ENCODE results near the gene TPP2.

TPP2 gene

DNA sequence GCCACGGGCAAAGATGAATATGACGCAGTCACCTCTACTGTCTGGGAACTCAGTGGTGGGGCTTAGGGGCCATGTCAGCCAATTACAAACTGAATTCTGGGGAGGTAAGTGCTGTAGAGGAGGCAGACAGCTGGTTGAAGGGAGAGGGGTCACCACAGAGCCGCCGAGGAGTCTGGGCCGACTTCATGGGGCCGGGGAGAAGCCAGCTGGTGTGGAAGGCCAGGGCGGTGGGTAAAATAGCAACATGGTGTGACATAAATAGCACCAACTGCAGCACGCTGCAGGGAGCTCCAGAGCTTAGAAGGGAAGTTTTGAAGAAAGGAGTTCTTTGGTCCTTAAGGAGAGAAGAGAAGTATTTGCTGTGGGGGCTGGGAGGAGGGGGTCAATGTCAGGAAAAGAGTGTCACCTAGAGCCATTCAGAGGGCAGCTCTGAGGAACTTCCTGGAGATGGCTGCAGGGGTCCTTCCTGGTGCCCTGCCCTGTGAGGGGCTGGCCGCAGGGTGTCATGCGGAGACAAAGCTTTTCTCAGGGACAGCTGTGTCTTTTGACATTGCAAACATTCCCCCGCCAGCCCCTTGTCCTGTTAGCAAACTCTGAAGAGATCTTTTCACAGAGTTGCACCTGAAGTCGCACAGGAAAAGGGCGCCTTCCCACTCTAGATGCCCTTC lies 91.7 kb downstream of the TPP2 start:
- in situ Hi-C loops (cut with MboI; ENCODE audit: low sequenced_read_pairs): no loop called here

DNA sequence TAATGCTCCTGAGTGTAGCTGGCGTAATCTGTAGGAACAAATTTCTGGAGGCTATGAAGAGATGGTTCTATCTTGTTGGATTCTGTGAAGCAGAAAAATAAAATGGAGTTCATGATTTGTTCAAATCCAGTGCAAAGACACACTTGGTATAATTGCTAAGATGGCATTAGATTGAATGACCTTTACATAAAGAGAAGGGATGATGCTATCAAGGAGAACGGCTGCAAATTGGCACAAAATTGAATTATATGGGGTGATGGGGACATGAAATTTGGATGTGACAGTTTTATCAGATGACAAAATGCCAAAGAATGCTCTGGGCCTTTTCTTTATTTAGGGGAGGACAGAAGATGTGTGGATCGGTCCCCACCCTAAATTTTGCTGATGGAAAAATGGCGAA lies 94.1 kb downstream of the TPP2 start:
- in situ Hi-C loops (cut with MboI; ENCODE audit: low sequenced_read_pairs): no loop called here

DNA sequence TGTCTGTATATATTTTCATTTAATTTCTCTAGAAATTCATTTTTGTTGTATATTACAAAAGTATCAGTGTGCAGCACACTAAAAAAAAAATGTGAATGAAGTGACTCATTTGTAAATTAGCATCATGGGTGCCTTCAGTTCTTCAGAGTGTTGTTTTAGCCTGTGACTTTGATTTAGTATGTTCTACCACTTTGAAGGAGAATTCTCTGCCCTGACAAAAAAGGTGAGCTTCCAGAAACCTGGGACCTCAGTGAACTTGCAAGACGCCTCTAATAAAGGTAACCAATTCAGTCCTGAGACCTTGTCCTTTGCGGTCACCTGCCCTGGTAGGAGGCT lies 95.7 kb downstream of the TPP2 start:
- in situ Hi-C loops (cut with MboI; ENCODE audit: low sequenced_read_pairs): no loop called here

DNA sequence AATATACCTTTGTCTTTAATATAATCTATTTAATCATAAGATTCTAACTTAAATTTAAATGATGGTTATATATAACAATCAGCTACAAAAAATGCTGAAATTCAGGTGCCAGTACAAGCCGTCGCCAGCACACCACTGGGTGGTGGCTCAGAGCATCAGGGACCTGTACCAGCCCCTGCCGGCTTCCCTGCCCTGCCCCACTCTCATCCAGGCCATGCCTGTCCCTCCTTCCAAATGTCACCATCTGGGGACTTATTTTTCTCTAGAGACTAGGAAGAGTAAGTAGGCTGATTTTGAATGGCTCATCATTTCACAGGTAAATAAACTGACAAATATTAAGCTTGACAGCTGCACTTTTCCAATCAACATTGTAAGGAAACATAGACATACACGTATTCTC lies 96.5 kb downstream of the TPP2 start:
- in situ Hi-C loops (cut with MboI; ENCODE audit: low sequenced_read_pairs): no loop called here

DNA sequence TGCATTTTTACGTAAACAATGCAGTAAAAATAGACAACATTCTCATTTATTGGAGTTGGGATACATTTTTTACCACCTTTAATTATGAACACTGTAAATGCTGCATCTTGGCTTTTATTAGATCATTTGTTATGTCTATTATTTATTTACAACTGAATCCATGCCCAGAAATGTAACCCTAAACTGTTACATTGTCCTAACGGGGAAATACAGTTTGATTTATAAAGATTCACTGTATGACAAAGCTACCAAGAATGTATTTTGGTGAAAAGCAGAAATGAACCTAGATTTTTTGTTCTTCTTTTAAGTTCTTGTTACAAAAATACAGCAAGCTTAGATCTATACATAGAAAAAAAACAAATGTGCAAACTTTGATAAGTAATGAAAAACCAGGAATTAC lies 97.0 kb downstream of the TPP2 start:
- in situ Hi-C loops (cut with MboI; ENCODE audit: low sequenced_read_pairs): no loop called here

DNA sequence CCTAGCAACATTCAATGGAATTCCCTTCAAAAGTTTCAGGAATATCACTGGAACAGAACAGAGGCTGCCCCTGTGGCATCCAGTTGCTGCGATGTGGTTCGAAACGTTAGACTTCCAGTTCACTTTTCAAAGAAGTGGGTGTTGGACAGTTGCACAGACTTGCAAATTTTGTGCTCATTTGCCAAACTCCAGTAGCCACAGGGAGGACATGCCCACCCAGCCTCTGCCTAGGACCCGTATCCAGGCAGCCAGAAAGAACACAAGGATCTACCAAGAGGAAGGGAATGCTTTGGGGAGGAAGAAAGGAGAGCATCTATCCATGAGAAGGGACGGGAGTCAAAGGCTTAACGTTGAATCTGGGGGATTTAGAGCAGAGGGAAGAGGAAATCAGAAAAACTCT lies 98.2 kb downstream of the TPP2 start, which contains the start of gene METTL21C:
Gene METTL21C (minus strand): TSS at position 108 of the 400 bp plus-strand sequence. CDS start 546 bp downstream, outside the sequence.
- in situ Hi-C loops (cut with MboI; ENCODE audit: low sequenced_read_pairs): no loop called here

DNA sequence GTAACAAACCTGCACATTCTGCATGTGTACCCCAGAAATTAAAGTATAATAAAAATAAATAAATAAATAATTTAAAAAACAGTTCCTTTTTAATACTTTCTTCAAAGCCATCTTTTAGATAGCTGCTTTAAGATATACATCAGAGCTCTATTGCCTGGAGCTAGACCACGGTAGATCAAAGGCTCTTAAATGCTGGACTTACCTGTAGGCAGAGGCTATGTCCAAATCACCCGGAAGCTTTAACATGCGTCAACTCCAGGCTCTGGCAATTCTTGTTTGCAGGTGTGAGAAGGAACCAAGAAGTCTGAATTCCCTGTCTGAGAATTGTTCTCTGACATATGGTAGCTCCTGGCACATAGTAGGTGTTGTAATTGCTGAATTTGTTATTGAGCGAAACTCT lies 99.7 kb downstream of the TPP2 start:
- in situ Hi-C loops (cut with MboI; ENCODE audit: low sequenced_read_pairs): no loop called here

DNA sequence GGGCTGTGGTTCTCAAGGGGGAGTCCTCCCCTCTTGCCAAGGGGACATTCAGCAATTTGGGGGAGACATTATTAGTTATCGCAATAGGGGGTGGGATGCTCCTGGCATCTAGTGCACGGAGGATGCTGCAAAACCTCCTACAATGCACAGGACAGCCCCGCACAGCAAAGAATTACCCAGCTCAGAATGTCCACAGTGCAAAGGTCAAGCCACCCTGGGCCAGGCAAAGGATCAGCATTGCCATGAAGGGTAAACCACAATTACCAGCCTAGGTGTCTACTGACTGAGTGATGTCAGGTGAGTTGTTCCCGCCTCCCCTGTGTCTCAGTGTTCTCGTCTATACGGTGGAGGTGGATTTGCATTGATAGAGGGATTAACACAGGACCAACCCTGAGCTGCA lies 100.5 kb downstream of the TPP2 start:
- in situ Hi-C loops (cut with MboI; ENCODE audit: low sequenced_read_pairs): no loop called here

DNA sequence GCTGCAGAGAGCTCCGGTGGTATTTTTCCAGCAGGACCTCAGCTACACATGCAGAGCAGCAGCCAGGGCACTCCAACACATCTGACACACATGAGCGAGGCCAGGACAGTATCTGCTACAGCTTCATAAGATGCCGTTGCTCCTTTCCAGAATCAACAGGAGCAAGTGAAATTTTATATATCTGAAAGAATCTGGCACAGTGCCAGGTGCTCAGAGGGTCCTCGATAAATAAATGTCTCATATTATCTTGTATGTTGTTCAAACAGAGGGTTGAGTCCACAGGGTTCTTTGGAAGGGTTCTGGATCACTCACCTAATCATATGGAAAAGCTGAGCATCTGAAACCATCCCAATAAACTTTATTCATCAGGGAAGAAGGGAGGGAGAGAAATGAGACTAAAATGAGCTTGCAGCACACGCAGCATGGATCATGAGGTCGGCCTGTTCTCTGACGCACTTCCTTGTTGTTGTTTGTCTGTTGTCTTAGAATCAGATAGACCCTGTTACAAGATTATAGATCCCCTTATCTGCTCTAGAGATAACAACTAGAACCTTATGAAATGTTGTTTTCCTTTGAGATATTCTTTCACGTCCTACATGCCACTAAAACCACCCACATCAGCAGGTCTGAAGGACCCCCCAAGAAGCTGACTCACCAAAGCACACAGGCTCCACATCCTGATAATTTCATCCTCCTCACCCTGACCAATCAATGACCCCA lies 101.3 kb downstream of the TPP2 start:
- in situ Hi-C loops (cut with MboI; ENCODE audit: low sequenced_read_pairs): no loop called here

DNA sequence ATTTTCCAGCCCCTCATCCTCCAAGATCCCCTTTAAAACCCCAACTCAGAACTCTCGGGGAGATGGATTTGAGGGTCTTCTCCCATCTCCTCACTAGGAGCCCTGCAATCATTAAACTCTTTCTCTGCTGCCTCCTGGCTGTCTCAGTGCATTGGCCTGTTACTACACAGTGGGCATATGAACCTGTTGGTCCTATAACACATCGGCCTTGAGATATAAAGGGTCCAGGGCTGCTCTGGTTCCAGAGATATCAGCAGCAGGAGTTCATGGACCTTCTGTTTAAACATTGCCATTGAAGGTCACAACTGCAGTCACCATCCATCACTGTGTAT lies 101.8 kb downstream of the TPP2 start:
- in situ Hi-C loops (cut with MboI; ENCODE audit: low sequenced_read_pairs): no loop called here

DNA sequence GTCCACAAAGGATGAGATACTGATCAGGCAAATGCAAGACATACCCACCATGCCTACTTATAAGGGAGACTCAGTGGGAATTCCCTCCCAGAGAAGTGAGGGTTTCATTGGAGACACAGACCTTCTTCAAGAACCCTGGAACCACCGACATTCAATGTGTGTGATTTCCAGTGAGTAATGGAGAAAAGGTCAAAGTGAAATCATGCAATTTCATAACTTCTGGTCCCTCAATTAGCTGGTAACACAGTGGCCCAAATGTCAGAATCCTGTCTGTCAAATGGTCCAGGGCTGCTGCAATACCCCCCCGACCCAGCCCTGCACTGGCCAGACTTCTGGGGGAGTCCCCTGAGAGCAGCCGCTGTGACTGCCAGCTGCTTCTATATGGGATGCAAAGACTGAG lies 102.7 kb downstream of the TPP2 start:
- in situ Hi-C loops (cut with MboI; ENCODE audit: low sequenced_read_pairs): no loop called here

DNA sequence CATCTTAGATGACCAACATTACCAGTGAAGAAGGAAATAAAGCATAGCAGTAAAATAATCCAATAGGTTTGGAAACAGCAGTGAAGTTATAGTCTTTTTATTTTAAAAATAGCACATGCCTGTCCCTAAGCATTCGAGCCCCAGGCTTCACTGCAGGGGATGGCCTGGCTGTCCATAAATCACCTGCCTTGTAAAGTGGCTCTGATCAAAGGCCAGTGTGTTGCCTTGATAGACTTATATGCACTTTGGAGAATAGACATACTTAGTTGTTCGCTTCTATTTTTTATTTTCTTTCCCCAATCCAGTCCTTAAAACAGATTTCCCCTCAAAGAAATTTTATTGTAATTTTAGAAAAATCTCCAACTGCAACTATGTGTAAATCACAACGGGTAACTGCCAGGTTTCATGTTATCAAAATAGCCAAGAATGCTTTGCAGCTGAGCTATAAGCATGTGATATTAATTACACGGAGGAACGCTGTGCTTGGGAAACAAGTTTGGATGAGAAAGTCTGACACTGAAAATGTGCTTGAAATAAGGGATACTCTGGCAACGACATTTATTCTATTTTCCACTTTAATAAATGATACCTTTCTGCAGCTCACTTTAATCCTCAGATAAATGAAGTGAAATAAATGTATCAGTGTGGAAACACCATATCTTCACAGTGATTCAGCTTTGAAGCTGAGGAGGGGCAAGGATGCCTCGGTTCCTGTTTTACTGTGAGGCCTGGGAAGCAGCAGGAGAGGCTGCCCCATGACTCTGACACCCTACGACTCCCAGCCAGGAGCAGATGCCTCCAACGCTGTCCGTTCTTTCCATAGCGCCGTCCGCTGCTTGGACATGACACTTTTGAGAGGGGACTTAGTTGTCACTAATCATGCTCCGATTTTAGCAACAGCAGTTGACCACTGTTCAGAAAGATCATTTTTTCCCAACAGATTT lies 103.6 kb downstream of the TPP2 start:
- in situ Hi-C loops (cut with MboI; ENCODE audit: low sequenced_read_pairs): no loop called here

DNA sequence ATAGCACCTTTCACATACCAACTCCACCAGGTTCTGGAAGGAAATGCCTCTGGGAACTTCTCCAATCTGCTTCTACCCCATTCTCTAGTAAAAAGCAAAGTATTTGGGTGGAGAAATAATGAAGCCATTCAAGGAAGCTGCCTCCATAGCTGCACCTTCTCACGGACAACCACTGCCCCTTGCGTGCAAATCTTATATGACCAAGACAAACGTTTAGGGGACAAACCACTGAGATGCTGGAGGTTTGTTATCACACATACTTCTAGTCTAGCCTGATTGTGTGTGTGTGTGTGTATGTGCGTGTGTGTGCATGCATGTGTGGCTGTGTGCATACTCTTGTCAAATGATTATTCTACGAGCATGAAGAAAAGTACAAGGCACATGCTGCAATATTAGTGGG lies 104.5 kb downstream of the TPP2 start:
- in situ Hi-C loops (cut with MboI; ENCODE audit: low sequenced_read_pairs): no loop called here

DNA sequence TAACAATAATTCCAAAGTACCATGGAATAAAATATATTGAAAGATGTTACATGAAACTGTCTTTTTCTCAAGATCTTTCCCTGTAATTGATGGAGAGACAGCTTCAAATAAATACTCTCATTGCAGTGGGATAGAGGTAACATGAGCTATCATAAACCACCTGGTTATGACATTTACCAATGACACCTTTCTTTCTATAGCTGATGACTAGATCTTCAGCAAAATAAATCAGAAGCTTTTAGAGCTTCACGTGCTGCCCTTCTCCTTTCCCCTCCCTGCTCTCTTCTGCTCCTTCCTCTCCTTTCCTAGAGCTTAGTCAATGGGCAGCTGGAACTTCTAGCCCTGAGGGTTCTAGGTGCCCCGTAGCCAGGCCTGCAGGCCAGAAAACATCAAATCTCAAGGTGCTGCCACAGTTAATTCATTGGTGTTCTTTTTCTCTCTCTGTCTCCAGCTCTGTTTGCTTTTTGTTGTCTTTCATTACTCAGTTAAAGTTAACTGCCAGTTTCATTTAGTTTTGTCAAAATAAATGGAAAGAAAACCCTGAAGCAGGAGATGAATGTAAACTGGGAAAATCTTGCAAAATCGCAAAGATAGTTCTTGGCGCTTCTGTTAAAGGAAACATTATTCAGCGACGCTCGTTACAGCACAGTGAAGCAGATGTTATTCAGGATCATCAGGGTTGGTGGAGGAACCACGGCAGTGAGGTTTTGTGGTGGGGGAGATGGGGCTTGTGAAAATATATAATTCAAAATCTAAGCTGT lies 106.4 kb downstream of the TPP2 start:
- in situ Hi-C loops (cut with MboI; ENCODE audit: low sequenced_read_pairs): no loop called here

DNA sequence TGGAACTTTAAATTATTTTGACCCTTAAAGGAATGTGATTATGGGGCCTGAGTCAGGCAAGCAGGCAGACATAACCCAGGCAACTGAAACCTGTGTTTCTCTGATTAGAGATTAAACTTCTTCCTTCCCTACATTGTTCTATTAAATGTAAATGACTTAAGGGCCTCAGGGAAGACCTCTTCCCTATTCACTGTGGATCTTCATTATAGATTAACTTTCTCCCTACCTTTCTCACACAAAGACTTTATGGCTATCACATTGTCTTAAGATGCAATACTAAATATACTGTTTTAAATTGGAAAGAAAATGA lies 106.9 kb downstream of the TPP2 start:
- in situ Hi-C loops (cut with MboI; ENCODE audit: low sequenced_read_pairs): no loop called here

DNA sequence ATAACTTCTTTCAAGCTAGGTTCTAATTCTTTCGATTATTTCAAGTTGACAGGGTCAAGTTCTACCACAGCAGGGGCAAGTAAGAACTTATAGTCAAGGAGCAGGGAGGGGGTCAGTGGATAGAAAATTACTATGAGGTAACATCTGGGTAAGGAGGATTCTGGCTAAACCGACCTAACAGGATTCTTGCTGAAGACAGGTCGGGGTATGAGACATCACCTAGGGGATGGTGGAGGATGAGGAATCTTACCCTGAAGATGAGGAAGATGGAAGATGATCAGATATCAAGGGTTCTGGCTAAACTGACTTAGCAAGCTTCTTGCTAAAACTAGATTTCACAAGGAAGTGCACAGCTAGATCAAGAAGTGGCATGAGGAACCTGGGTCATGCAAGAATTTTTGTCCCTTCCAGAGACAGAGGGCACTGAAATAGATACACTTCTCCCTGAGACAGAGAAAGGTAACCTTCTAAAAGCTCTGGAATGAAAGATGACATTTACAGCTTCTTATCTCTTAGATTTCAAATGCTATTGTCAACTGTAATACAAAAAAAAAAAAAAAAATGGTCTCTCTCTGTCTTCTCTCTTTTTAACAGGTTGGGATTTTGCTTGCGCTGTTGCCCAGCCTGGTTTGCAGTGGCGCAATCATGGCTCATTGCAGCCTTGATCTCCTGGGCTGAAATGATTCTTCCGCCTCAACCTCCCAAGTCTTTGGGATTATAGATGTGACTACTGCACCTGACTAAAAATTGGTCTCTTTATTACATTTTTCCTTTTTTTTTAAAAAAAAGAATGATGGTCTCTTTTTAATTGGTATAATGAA lies 107.7 kb downstream of the TPP2 start:
- in situ Hi-C loops (cut with MboI; ENCODE audit: low sequenced_read_pairs): no loop called here

DNA sequence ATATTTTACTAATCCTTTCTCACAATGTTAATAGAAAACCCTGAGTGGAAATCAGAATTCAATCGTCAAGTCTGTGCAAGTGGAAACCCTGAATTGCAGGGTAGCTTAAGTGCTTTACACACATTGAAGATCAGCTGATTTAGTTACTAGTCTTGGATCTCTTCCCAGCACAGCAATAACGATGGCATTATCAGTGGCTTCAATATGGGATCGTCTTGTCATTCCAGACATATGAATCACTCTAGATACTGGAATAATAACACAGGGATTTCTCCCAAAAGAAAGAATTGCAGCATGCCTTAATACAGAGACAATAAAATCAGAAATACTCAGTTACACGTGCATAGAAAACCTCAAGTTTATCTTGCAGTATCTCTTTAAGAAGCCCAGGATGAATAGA lies 110.7 kb downstream of the TPP2 start:
- in situ Hi-C loops (cut with MboI; ENCODE audit: low sequenced_read_pairs): no loop called here

DNA sequence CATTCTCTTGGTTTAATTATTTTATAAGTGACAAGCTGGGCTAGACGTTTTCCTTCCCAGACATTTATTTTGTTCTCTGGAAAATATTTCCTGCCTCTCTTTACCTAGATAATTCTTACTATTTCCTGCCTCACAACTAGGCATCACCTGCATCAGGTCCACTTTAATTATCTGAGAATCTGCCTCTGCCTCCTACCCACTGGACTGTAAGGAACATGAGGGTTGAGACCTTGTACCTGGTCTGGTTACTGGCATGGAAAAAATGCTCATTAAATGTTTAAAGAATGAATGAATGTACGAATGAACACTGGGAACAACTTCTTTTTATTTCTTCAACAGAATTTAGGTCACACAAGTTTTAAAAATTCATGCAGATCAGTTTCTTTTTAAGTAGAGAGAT lies 111.4 kb downstream of the TPP2 start:
- in situ Hi-C loops (cut with MboI; ENCODE audit: low sequenced_read_pairs): no loop called here

DNA sequence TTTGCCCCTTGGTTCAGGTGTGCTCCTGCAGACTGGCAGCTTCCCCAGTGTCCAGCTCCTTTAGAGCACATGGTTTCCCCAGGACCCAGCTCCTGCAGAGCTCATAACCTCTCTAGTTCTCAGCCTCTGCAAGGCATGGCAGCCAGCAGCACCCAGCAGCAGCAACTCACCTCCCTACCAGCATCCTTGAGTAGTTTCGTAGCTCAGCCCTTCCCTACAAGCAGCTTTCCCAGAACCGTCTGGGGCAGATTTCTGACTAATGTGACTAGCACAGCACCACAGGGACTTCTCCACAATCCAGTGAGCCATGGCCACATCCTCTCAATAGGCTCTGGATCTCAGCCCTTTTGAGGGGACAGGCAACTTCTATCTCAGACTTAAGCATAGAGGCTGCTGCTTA lies 112.2 kb downstream of the TPP2 start:
- in situ Hi-C loops (cut with MboI; ENCODE audit: low sequenced_read_pairs): no loop called here

DNA sequence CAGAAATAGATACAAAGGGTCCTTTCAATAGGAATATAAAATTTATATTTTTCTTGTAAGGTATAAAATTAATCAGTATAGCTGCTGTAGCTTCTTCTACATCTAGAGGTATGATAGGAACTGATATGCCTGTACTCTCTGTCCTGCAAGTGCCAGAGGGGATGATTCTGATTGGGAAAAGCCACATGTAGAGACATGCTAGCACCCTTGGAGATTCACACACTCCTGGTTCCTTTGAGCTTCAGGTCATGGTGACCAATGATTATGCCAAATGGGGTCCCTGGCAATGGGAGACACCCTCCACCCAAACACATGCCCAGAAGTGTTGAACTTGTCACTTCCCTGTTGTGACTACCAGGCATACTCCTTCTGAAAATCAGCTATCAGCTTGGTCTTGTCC lies 112.8 kb downstream of the TPP2 start:
- in situ Hi-C loops (cut with MboI; ENCODE audit: low sequenced_read_pairs): no loop called here

All from HL-60/S4 (cell line).